RKO (cell line): ENCODE measurements around the gene CHST13.

Source experiments
- DNase-seq: peaks from one replicate; pipeline ENCODE4 v3.0.0-alpha.2; 2016; ENCODE audit warnings: low spot score

Gene CHST13

GRCh38 chr3:126488185-126488584 lies 35.8 kb upstream of the CHST13 start:
- DNase-seq = no peak

GRCh38 chr3:126488886-126489569 lies 34.9 kb upstream of the CHST13 start:
- no peak for DNase-seq

GRCh38 chr3:126490619-126491018 lies 33.3 kb upstream of the CHST13 start:
- DNase-seq = no peak

GRCh38 chr3:126491221-126492013 lies 32.5 kb upstream of the CHST13 start:
- no peak for DNase-seq

GRCh38 chr3:126493051-126493450 lies 30.9 kb upstream of the CHST13 start:
- no peak for DNase-seq

GRCh38 chr3:126493739-126494138 lies 30.2 kb upstream of the CHST13 start:
- no peak for DNase-seq

GRCh38 chr3:126494204-126494969 lies 29.6 kb upstream of the CHST13 start:
- DNase-seq = no peak

- no peak for DNase-seq
Measured at GRCh38 chr3:126494970-126495230, 29.1 kb upstream of the CHST13 start.

- DNase-seq = no peak
Measured at GRCh38 chr3:126495786-126496185, 28.2 kb upstream of the CHST13 start.

GRCh38 chr3:126496894-126497850 lies 26.8 kb upstream of the CHST13 start:
- DNase-seq = no peak

- DNase-seq = no peak
Measured at GRCh38 chr3:126497956-126498355, 26.0 kb upstream of the CHST13 start.

- DNase-seq = no peak
Measured at GRCh38 chr3:126498461-126498860, 25.5 kb upstream of the CHST13 start.

- DNase-seq = no peak
Measured at GRCh38 chr3:126498929-126499328, 25.0 kb upstream of the CHST13 start.

GRCh38 chr3:126499401-126499800 lies 24.6 kb upstream of the CHST13 start:
- no peak for DNase-seq

- no peak for DNase-seq
Measured at GRCh38 chr3:126500016-126500415, 23.9 kb upstream of the CHST13 start.

GRCh38 chr3:126501054-126501453 lies 22.9 kb upstream of the CHST13 start:
- DNase-seq = no peak

- no peak for DNase-seq
Measured at GRCh38 chr3:126501736-126502135, 22.2 kb upstream of the CHST13 start.

GRCh38 chr3:126502656-126503055 lies 21.3 kb upstream of the CHST13 start:
- DNase-seq = no peak

GRCh38 chr3:126503701-126504100 lies 20.3 kb upstream of the CHST13 start:
- no peak for DNase-seq

GRCh38 chr3:126507886-126508285 lies 16.1 kb upstream of the CHST13 start:
- DNase-seq = no peak

- DNase-seq = no peak
Measured at GRCh38 chr3:126508564-126508964, 15.4 kb upstream of the CHST13 start.
